ENCODE results near the gene FLVCR2. TPM values are rescaled to one million over a fixed set of nuclear protein-coding genes. Genes with fewer than 3 reads are reported as not detected.

Gene FLVCR2
- total and polyA plus RNA-seq, 2 donors (not counting 1 experiment from before 2014, with no cell fraction given) = 0.31 to 1.6 TPM

DNA sequence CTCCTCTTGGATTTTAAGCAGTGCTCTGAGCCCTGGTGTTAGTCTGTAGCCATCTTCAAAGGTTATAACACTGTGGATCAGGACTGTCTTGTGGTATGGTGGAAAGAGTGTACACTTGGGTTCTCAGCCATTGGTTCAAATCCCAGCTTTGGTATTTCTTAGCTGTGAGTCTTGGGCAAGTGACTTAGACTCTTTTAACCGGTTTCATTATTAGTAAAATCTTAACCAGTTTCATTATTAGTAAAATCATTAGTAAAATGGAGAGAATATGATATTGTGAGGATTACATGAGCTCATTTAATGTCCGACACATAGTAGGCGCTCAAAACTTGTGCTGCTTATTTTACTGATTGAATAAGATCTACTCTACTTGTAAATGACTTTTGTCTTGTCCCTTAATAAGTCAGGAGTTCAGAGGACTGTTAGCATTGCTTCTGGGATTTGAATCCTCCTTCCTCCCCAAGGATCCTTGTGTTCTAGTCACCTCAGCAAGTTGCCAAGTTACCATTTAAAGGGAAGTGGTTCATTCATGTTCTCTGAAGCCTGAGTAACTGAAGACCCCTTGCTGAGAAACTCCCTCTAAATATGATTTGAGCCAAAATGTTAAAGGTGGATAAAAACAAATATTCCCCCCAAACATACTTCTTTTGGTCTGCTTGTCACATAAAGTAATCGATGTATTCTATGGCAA, 95.1 kb downstream of the FLVCR2 start:
- no peaks in the 10 kb centered on the region for H3K4me1 Mint-ChIP-seq
- H3K27ac Mint-ChIP-seq = no peak overlapping the region
- WGBS (ENCODE audit: insufficient coverage) = no CpG with 5 or more reads among the region's 4 CpGs
- no peak for ATAC-seq (ENCODE audit: low read depth)
- Histone ChIP-seq H3K4me3 (ENCODE audit: control extremely low read depth in 1 of 5, extremely low read depth in 1 of 5, insufficient read depth in 1 of 5, low read depth in 2 of 5, low read length in 4 of 5) (no peak overlapping the region), H3K9ac (ENCODE audit: low read length) (no peak overlapping the region), H2AFZ (ENCODE audit: insufficient read depth, low read depth, low read length, poor library complexity, severe bottlenecking) (no peak overlapping the region), H3K9me3 (ENCODE audit: control extremely low read depth in 1 of 3, control insufficient read depth in 2 of 3, insufficient read depth in 1 of 3, low read length in 2 of 3) (peaks cover 0 to 3% (median 3%) of the 10 kb centered on the region in 3 donors), H3K36me3 (replicated peaks in 1 of 2; ENCODE audit: control extremely low read depth in 1 of 2, control insufficient read depth in 1 of 2, extremely low read depth in 1 of 2, insufficient read depth in 2 of 2, low read length in 1 of 2) (peaks cover 6 to 7% of the 10 kb centered on the region in 2 experiments), H3K79me2 (ENCODE audit: control insufficient read depth, insufficient read depth, low read length) (peaks cover 5% of the 10 kb centered on the region), H3K27ac (ENCODE audit: low read length in 2 of 2) (no peak overlapping the region), H3K27me3 (replicated peaks in 1 of 4; ENCODE audit: control extremely low read depth in 1 of 4, control insufficient read depth in 3 of 4, insufficient read depth in 4 of 4, low read length in 3 of 4) (no peaks in the 10 kb centered on the region), H3K4me1 (ENCODE audit: control insufficient read depth in 2 of 2, insufficient read depth in 2 of 2, low read length in 2 of 2) (no peaks in the 10 kb centered on the region), H3K4me2 (replicated peaks; ENCODE audit: low read depth, low read length, poor library complexity, severe bottlenecking) (no peak overlapping the region), H4K20me1 (ENCODE audit: control insufficient read depth, insufficient read depth, low read length, poor library complexity, severe bottlenecking) (no peaks in the 10 kb centered on the region)
- DNase-seq = no peak
- H3K9me3 Mint-ChIP-seq (ENCODE audit: insufficient read depth) = no peaks in the 10 kb centered on the region
- no peak overlapping the region for H3K4me3 Mint-ChIP-seq
- no peaks in the 10 kb centered on the region for H3K27me3 Mint-ChIP-seq
- TF ChIP-seq, protein P1, sequence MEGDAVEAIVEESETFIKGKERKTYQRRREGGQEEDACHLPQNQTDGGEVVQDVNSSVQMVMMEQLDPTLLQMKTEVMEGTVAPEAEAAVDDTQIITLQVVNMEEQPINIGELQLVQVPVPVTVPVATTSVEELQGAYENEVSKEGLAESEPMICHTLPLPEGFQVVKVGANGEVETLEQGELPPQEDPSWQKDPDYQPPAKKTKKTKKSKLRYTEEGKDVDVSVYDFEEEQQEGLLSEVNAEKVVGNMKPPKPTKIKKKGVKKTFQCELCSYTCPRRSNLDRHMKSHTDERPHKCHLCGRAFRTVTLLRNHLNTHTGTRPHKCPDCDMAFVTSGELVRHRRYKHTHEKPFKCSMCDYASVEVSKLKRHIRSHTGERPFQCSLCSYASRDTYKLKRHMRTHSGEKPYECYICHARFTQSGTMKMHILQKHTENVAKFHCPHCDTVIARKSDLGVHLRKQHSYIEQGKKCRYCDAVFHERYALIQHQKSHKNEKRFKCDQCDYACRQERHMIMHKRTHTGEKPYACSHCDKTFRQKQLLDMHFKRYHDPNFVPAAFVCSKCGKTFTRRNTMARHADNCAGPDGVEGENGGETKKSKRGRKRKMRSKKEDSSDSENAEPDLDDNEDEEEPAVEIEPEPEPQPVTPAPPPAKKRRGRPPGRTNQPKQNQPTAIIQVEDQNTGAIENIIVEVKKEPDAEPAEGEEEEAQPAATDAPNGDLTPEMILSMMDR (IDR thresholded peaks at IDR 0.05) = no peak
- no peak for TF ChIP-seq EZH2 (IDR thresholded peaks at IDR 0.05; ENCODE audit: borderline replicate concordance, insufficient read depth, low read depth, low read length, poor library complexity, severe bottlenecking)
- intact Hi-C loops (cut with micrococcal nuclease) = no loop called here
- CTCF ChIA-PET = interaction anchor here (3.0 kb wide), 1 partner anchor 20 kb away, joined by 10 read pairs; no protein-coding TSS in a partner anchor
- POLR2A ChIA-PET = no interaction called here

DNA sequence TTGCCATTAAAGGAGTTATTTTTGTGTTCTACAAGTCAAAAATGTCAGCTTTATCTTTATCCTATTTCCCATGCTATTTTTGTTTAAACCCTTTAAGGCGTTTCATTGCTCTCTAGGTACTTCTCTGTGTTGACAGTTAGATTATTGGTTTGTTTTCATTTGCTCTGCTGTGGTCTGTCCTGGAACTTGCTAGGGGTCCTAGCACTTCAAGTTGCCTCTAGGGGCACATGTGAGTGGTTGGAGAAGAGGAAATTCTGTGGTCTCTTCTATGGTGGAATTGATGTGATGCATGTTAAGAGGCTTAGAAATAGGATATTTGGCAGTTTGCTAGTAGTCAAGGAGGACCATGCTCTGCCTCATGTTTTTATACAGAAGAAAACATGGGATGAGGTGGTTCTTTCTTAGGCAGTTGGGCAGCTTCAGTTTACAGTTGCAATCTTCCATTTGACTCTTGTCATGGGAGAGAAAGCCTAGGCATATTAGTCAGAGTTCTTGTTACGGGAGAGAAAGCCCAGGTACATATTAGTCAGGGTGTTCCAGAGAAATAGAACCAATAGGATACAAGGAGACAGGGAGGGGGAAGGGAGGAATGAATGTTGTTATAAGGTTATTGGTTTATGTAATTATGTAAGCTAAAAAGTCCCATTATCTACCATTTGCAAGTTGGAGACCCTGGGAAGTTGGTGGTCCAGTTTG, 97.0 kb downstream of the FLVCR2 start:
- no peaks in the 10 kb centered on the region for H3K4me1 Mint-ChIP-seq

More for the DNA sequence above, 97.0 kb downstream of the FLVCR2 start:
- intact Hi-C loops (cut with micrococcal nuclease) = no loop called here
- peaks cover 5% of the 10 kb centered on the region for H3K79me2 ChIP-seq (ENCODE audit: control insufficient read depth, insufficient read depth, low read length)
- no peak for ATAC-seq (ENCODE audit: low read depth)
- H3K4me1 ChIP-seq (ENCODE audit: control insufficient read depth in 2 of 2, insufficient read depth in 2 of 2, low read length in 2 of 2) = no peaks in the 10 kb centered on the region
- H4K20me1 ChIP-seq (ENCODE audit: control insufficient read depth, insufficient read depth, low read length, poor library complexity, severe bottlenecking) = no peaks in the 10 kb centered on the region
- POLR2A ChIA-PET = no interaction called here
- TF ChIP-seq EZH2 (IDR thresholded peaks at IDR 0.05; ENCODE audit: borderline replicate concordance, insufficient read depth, low read depth, low read length, poor library complexity, severe bottlenecking) = no peak
- TF ChIP-seq, protein P1 (IDR thresholded peaks at IDR 0.05) = no peak
- H3K4me3 Mint-ChIP-seq = no peak overlapping the region
- WGBS (ENCODE audit: insufficient coverage) = 100% methylated on average over 1 of the region's 2 CpGs
- no peak for DNase-seq
- peaks cover 2 to 3% of the 10 kb centered on the region in 2 experiments for H3K36me3 ChIP-seq (replicated peaks in 1 of 2; ENCODE audit: control extremely low read depth in 1 of 2, control insufficient read depth in 1 of 2, extremely low read depth in 1 of 2, insufficient read depth in 2 of 2, low read length in 1 of 2)
- peaks cover 0 to 3% (median 3%) of the 10 kb centered on the region in 3 donors for H3K9me3 ChIP-seq (ENCODE audit: control extremely low read depth in 1 of 3, control insufficient read depth in 2 of 3, insufficient read depth in 1 of 3, low read length in 2 of 3)
- H3K27me3 Mint-ChIP-seq = no peaks in the 10 kb centered on the region
- H3K27ac Mint-ChIP-seq = no peak overlapping the region
- H3K9ac ChIP-seq (ENCODE audit: low read length) = no peak overlapping the region
- H3K9me3 Mint-ChIP-seq (ENCODE audit: insufficient read depth) = no peaks in the 10 kb centered on the region
- no peak overlapping the region for H3K4me2 ChIP-seq (replicated peaks; ENCODE audit: low read depth, low read length, poor library complexity, severe bottlenecking)
- no peak overlapping the region for H3K4me3 ChIP-seq (ENCODE audit: control extremely low read depth in 1 of 5, extremely low read depth in 1 of 5, insufficient read depth in 1 of 5, low read depth in 2 of 5, low read length in 4 of 5)
- H3K27ac ChIP-seq (ENCODE audit: low read length in 2 of 2) = no peak overlapping the region
- no peaks in the 10 kb centered on the region for H3K27me3 ChIP-seq (replicated peaks in 1 of 4; ENCODE audit: control extremely low read depth in 1 of 4, control insufficient read depth in 3 of 4, insufficient read depth in 4 of 4, low read length in 3 of 4)
- no peak overlapping the region for H2AFZ ChIP-seq (ENCODE audit: insufficient read depth, low read depth, low read length, poor library complexity, severe bottlenecking)
- CTCF ChIA-PET = interaction anchor here (3.0 kb wide), 1 partner anchor 22 kb away, joined by 10 read pairs; no protein-coding TSS in a partner anchor
